ENCODE results near the gene LDLRAD3. TPM values are rescaled to one million over a fixed set of nuclear protein-coding genes. Genes with fewer than 3 reads are reported as not detected.

The LDLRAD3 gene
- total RNA-seq, 1 donor from 2014 or later = 35.6 TPM

DNA sequence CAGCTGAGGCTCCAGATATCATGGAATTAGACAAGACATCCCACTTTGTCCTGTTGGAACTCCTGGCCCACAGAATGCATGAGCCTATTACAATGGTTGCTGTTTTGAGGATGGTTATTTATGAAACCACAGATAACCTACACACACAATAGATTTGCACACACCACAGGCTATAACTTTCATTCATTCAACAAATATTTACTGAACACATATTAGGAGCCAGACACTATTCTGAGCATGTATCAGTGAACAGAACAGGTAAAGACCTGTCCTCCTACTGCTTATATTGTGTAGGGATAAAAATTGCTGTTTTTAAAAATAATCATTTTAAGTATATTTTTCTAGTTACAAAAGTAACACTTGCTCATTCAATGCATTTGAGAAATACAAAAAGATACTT, 13.4 kb upstream of the LDLRAD3 start:
- H3K4me3 ChIP-seq = no peak overlapping the region
- H3K9me3 ChIP-seq (ENCODE audit: low read depth) = no peaks in the 10 kb centered on the region
- H4K20me1 ChIP-seq (ENCODE audit: low read depth) = no peaks in the 10 kb centered on the region
- peaks cover 5% of the 10 kb centered on the region for H3K27me3 Mint-ChIP-seq (ENCODE audit: insufficient read depth, low read depth)
- no peak for DNase-seq (ENCODE audit: low spot score)
- H3K79me2 ChIP-seq (ENCODE audit: low read depth) = no peaks in the 10 kb centered on the region
- no peak overlapping the region for H3K4me2 ChIP-seq
- H3K9me3 Mint-ChIP-seq = no peaks in the 10 kb centered on the region
- H3K27me3 ChIP-seq = no peaks in the 10 kb centered on the region
- H3K4me1 Mint-ChIP-seq = peaks cover 12% of the 10 kb centered on the region
- no peaks in the 10 kb centered on the region for H3K36me3 ChIP-seq
- TF ChIP-seq EZH2phosphoT487 (IDR thresholded peaks at IDR 0.05) = no peak
- no peak for TF ChIP-seq EZH2 (IDR thresholded peaks at IDR 0.05)
- TF ChIP-seq, protein P1, sequence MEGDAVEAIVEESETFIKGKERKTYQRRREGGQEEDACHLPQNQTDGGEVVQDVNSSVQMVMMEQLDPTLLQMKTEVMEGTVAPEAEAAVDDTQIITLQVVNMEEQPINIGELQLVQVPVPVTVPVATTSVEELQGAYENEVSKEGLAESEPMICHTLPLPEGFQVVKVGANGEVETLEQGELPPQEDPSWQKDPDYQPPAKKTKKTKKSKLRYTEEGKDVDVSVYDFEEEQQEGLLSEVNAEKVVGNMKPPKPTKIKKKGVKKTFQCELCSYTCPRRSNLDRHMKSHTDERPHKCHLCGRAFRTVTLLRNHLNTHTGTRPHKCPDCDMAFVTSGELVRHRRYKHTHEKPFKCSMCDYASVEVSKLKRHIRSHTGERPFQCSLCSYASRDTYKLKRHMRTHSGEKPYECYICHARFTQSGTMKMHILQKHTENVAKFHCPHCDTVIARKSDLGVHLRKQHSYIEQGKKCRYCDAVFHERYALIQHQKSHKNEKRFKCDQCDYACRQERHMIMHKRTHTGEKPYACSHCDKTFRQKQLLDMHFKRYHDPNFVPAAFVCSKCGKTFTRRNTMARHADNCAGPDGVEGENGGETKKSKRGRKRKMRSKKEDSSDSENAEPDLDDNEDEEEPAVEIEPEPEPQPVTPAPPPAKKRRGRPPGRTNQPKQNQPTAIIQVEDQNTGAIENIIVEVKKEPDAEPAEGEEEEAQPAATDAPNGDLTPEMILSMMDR (IDR thresholded peaks at IDR 0.05) = no peak
- no peak overlapping the region for H2AFZ ChIP-seq (replicated peaks)
- H3K9ac ChIP-seq = no peak overlapping the region
- no peak overlapping the region for H3K4me3 Mint-ChIP-seq
- no peaks in the 10 kb centered on the region for H3K36me3 Mint-ChIP-seq
- H3K4me1 ChIP-seq = peaks cover 13% of the 10 kb centered on the region
- H3K27ac ChIP-seq = no peak overlapping the region
- peaks cover 5% of the 10 kb centered on the region for H3F3A ChIP-seq (ENCODE audit: low read depth)
- no peak overlapping the region for H3K27ac Mint-ChIP-seq

DNA sequence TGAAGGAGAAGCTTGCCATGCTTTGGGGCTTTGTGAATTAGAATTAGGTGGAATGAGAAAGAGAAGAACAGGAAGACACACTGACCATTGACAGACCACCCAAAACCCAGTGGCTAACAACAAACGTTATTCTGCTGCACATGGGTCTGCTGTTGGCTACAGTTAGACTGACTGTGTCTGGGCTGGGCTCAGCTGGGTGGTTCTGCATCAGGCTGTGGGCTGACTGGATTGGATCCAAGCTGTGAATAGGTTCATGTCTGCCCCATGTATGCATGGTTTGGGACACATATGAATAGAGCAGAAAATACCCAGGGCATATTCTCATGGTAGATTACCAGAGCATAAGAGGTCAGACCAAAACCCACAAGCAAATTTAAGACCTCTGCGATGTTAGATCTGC, 11.7 kb upstream of the LDLRAD3 start:
- Mint-ChIP-seq H3K36me3 (no peaks in the 10 kb centered on the region), H3K4me3 (no peak overlapping the region), H3K9me3 (no peaks in the 10 kb centered on the region), H3K27ac (no peak overlapping the region), H3K27me3 (ENCODE audit: insufficient read depth, low read depth) (peaks cover 2% of the 10 kb centered on the region), H3K4me1 (peaks cover 2% of the 10 kb centered on the region)
- Histone ChIP-seq H3K79me2 (ENCODE audit: low read depth) (no peaks in the 10 kb centered on the region), H3F3A (ENCODE audit: low read depth) (no peaks in the 10 kb centered on the region), H2AFZ (replicated peaks) (no peak overlapping the region), H3K36me3 (no peaks in the 10 kb centered on the region), H3K4me1 (peaks cover 5% of the 10 kb centered on the region), H3K9me3 (ENCODE audit: low read depth) (no peaks in the 10 kb centered on the region), H3K4me3 (no peak overlapping the region), H4K20me1 (ENCODE audit: low read depth) (no peaks in the 10 kb centered on the region), H3K4me2 (no peak overlapping the region), H3K27ac (no peak overlapping the region), H3K9ac (no peak overlapping the region), H3K27me3 (no peaks in the 10 kb centered on the region)
- DNase-seq (ENCODE audit: low spot score) = no peak
- TF ChIP-seq, protein P1 (IDR thresholded peaks at IDR 0.05) = no peak
- no peak for TF ChIP-seq EZH2 (IDR thresholded peaks at IDR 0.05)
- TF ChIP-seq EZH2phosphoT487 (IDR thresholded peaks at IDR 0.05) = no peak

- Histone ChIP-seq H3K9ac (no peak overlapping the region), H3K79me2 (ENCODE audit: low read depth) (no peaks in the 10 kb centered on the region), H4K20me1 (ENCODE audit: low read depth) (no peaks in the 10 kb centered on the region), H3K27ac (no peak overlapping the region), H3K9me3 (ENCODE audit: low read depth) (no peaks in the 10 kb centered on the region), H3K4me1 (peaks cover 9% of the 10 kb centered on the region), H3K4me2 (no peak overlapping the region), H3K4me3 (no peak overlapping the region), H3K27me3 (no peaks in the 10 kb centered on the region), H2AFZ (replicated peaks) (no peak overlapping the region), H3F3A (ENCODE audit: low read depth) (peaks cover 6% of the 10 kb centered on the region), H3K36me3 (no peaks in the 10 kb centered on the region)
- Mint-ChIP-seq H3K27me3 (ENCODE audit: insufficient read depth, low read depth) (peaks cover 2% of the 10 kb centered on the region), H3K4me1 (peaks cover 5% of the 10 kb centered on the region), H3K4me3 (no peak overlapping the region), H3K9me3 (no peaks in the 10 kb centered on the region), H3K27ac (no peak overlapping the region), H3K36me3 (no peaks in the 10 kb centered on the region)
- TF ChIP-seq EZH2phosphoT487 (IDR thresholded peaks at IDR 0.05) (no peak), EZH2 (IDR thresholded peaks at IDR 0.05) (no peak)
- TF ChIP-seq, protein P1 (IDR thresholded peaks at IDR 0.05) = no peak
- no peak for DNase-seq (ENCODE audit: low spot score)
These were observed 11.1 kb upstream of the LDLRAD3 start for GRCh38 chr11:35932681-35933319.
